Measurements from ENCODE around the gene NTRK2.

NTRK2 gene

GRCh38 chr9:84669288-84670137 is at the start of gene NTRK2:
Gene NTRK2 (plus strand): TSS chr9:84669729. CDS start chr9:84670749, 1,020 bp downstream.
- DNase-seq = no peak

GRCh38 chr9:84620338-84620737 is 49.2 kb upstream of the NTRK2 start:
- no peak for DNase-seq

GRCh38 chr9:84621811-84622210 is 47.7 kb upstream of the NTRK2 start:
- no peak for DNase-seq

GRCh38 chr9:84622981-84623380 is 46.5 kb upstream of the NTRK2 start:
- no peak for DNase-seq

GRCh38 chr9:84636436-84636835 is 33.1 kb upstream of the NTRK2 start:
- no peak for DNase-seq

GRCh38 chr9:84642553-84643141 is 26.9 kb upstream of the NTRK2 start:
- no peak for DNase-seq

GRCh38 chr9:84647699-84648098 is 21.8 kb upstream of the NTRK2 start:
- DNase-seq = no peak

GRCh38 chr9:84652496-84653120 is 16.9 kb upstream of the NTRK2 start:
- DNase-seq = no peak

- no peak for DNase-seq
Measured at GRCh38 chr9:84655447-84655846, 14.1 kb upstream of the NTRK2 start.

GRCh38 chr9:84659313-84659712 is 10.2 kb upstream of the NTRK2 start:
- DNase-seq = no peak

- no peak for DNase-seq
Measured at GRCh38 chr9:84659773-84660172, 9.8 kb upstream of the NTRK2 start.

- DNase-seq = no peak
Measured at GRCh38 chr9:84667571-84668195, 1.8 kb upstream of the NTRK2 start.

- DNase-seq = peak; percentile 16
Measured at GRCh38 chr9:84668196-84669012, 1.1 kb upstream of the NTRK2 start.

GRCh38 chr9:84669013-84669287 is 579 bp upstream of the NTRK2 start:
- DNase-seq = no peak

- no peak for DNase-seq
Measured at GRCh38 chr9:84670138-84671041, 861 bp downstream of the NTRK2 start.

- no peak for DNase-seq
Measured at GRCh38 chr9:84671586-84672521, 2.3 kb downstream of the NTRK2 start.

- DNase-seq = no peak
Measured at GRCh38 chr9:84673806-84674205, 4.3 kb downstream of the NTRK2 start.

- DNase-seq = no peak
Measured at GRCh38 chr9:84677080-84677479, 7.6 kb downstream of the NTRK2 start.

- no peak for DNase-seq
Measured at GRCh38 chr9:84679571-84679970, 10.0 kb downstream of the NTRK2 start.

GRCh38 chr9:84681516-84682285 is 12.2 kb downstream of the NTRK2 start:
- no peak for DNase-seq

All from stimulated activated naive CD4-positive, alpha-beta T cell treated with Interleukin-2 at 50 U/mL for 16 hours (primary cell).